IPS DF 4.7 (cell line): ENCODE data around the gene TUBB3.
"Not testable (repeated sequence)": the region's sequence is repeated elsewhere in the genome, so short reads cannot be mapped to it uniquely, and the experiment has no call there.

Source experiments
- DNase-seq: peaks from one replicate; pipeline ENCODE4 v3.0.0-alpha.2; 2013; ENCODE audit warnings: low spot score; ENCODE audit errors: extremely low read depth

TUBB3 gene

GRCh38 chr16:89900885-89901284 is 22.3 kb upstream of the TUBB3 start:
- no peak for DNase-seq

- no peak for DNase-seq
Measured at GRCh38 chr16:89902980-89903379, 20.2 kb upstream of the TUBB3 start.

- no peak for DNase-seq
Measured at GRCh38 chr16:89903908-89904515, 19.1 kb upstream of the TUBB3 start.

GRCh38 chr16:89904606-89905510 is 18.3 kb upstream of the TUBB3 start:
- no peak for DNase-seq

DNA sequence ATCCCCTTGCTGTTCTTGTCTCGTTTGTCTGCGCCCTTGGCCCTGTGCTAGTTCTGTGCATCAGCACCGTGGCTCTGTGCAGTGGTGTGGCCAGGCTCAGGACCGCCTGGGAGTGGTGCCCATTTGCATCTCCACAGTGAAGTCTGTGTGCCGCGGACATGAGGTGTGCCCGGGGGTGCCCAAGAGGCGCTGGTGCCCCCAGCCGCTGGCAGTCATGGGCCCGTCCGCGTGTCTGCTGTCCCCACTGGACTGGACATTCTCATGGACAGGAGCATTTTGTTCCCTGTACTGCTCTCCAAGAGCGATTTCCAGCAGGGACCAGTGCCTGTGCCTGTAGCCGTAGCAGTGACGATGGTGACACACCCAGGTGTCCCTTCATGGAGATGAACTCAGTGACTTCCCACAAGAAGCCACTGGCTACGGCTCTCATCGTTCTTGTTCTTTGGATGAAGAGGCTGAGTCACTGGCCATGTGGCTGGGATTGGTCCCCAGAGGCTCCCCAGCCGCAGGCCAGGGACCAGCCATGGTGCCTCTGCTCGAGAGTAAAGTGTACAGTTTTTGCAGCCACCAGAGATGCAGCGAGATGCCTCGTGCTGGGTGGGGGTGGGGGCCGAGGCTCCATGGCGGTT is 17.5 kb upstream of the TUBB3 start:
- DNase-seq, result no peak

DNA sequence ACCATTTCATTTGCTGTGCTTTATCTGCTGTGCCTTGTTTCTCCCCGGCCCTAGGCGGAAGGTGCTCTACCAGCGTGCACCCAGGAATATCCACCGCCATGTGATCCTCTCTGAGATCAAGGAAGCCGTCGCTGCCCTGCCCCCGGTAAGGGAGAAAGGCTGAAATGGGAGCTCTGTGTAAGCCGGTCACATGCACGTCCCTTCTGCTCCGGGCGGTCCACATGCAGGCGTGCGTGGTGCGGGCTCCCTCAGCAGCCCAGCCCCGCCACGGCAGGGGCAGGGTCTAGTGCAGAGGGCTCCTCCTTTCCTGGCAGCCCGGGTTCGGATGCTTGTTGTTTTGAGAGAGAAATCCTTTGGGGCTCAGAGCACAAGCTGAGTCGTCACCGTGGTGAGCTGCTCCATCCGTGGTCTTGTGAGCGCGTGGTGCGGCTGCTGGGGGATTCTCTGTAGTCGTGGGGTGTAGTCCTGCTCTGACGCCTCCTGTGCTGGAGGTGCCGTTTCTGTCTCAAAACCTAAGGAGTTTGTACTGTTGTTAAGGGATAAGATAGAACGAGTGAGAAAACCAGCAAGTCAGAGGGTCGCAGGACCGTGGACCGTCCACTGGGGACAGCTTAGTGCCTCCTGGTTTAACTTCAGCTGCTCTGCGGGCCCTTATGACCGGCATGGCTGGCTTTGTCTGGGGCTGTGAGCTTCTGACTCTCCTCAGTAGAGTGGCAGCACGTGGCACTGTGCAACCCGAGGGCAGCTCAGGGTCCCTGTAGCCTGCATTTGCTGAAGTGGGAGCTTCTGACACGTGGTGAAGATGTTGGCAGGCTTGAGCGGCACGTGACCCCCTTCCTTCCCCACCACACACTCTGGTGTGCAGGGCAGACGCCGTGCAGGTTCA is 16.8 kb upstream of the TUBB3 start:
- no peak for DNase-seq

DNA sequence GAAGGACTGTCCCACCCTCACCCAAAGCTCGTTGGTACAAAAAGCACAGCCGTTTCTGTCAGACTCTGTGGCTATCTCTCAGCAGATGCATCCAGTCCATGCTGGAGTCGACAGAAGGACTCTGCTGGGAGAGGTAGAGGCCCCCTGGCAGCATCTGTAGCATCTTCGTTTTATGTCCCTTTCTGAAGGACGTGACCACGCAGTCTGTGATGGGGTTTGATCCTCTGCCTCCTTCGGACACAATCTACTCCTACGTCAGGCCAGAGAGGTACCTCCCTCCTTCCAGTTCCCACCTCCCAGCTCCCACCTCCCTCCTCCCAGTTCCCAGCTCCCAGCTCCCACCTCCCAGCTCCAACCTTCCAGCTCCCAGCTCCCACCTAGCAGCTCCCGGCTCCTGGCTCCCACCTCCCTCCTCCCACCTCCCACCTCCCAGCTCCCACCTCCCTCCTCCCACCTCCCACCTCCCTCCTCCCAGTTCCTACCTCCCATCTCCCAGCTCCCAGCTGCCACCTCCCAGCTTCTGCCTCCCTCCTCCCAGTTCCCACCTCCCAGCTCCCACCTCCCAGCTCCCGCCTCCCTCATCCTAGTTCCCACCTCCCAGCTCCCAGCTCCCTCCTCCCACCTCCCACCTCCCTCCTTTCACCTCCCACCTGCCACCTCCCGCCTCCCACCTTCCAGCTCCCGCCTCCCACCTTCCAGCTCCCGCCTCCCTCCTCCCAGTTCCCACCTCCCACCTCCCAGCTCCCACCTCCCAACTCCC is 15.9 kb upstream of the TUBB3 start:
- DNase-seq, result no peak

- DNase-seq, result no peak
Measured at GRCh38 chr16:89908236-89908635, 14.9 kb upstream of the TUBB3 start.

DNA sequence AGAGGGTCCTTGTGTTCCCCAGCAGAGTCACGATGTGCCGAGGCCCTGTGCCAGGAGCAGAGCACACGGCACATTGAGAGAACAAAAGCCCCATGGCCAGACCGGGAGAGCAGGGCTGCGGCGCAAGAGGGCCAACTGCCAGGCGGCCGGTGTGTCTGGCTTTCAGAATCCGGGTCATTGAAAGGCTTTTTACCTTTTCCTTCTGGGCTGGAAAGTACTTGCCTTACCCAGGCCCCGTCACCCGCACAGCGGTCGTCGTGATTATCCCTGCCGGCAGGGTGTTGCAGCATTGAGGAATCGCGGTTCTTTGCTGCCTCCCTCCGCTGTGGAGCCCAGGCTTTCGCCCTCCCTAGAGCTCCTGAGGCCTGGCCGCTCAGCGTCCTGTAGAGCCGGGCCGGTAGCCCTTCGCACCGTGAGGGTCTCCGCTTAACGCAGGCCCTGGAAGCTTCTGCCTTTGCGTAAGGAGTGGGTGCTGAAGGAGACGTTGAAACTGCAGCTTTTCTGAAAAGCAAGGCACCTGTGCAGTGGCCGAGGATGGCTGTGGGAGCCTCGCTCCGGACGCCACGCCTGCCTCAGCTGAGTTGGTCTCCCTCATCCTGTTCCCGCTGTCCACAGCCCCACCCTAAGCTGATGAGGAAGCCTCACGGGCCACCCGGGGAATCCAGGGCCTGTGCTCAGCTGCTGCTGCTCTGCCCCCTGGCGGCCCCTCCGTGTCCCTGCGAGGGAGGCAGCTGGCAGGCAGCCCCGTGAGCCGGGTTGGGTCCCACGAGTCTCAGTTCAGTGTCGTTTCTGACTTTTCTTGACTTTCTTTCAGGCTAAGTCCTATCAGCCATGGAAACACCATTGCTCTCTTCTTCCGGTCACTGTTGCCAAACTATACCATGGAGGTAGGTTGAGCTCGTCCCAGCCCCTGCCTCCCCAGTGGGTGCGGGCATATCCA is 13.1 kb upstream of the TUBB3 start:
- no peak for DNase-seq

GRCh38 chr16:89910717-89911354 is 12.3 kb upstream of the TUBB3 start:
- DNase-seq, result no peak

DNA sequence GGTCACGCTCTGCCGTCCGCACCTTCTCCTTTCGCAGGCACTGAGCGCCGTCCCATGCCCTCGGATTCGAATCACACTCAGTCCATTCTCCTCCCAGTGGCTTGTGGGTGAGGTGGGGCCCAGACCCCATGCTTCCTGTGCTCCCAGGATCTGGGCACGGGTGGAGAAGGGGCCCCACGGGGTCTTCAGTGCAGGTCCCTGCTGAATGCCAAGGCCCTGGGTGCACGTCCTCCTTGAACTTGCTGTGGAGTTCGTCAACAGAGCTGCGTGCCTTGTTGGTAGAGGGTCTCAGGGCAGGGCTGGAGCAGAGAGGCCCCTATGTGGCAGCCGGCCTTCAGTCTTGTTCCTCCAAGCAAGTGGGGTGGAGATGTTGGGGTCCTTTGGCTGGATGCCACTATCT is 11.8 kb upstream of the TUBB3 start:
- DNase-seq, result no peak

DNA sequence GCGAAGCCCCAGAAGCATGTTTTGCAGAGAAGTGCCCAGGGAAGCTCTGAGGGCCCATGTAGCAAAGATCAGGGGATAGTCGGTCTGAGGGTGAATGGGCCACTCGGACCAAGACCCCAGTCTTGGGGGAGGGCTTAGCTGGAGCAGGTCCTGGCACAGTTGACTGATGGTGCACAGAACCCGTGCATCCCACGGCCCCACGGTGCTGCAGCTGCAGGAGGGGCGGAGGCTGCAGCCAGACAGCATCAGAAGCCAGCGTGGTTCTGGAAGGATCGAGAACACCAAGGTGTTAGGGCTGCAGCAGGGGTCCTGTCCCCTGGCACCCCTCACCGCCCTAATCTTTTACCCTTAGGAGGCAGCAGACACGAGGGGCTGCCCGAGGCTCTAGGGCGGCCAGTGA is 11.0 kb upstream of the TUBB3 start:
- DNase-seq, result no peak

GRCh38 chr16:89912627-89913026 is 10.5 kb upstream of the TUBB3 start:
- no peak for DNase-seq

- no peak for DNase-seq
Measured at GRCh38 chr16:89913408-89914387, 9.4 kb upstream of the TUBB3 start.

- not testable (repeated sequence) for DNase-seq
Measured at GRCh38 chr16:89914642-89915285, 8.4 kb upstream of the TUBB3 start.

DNA sequence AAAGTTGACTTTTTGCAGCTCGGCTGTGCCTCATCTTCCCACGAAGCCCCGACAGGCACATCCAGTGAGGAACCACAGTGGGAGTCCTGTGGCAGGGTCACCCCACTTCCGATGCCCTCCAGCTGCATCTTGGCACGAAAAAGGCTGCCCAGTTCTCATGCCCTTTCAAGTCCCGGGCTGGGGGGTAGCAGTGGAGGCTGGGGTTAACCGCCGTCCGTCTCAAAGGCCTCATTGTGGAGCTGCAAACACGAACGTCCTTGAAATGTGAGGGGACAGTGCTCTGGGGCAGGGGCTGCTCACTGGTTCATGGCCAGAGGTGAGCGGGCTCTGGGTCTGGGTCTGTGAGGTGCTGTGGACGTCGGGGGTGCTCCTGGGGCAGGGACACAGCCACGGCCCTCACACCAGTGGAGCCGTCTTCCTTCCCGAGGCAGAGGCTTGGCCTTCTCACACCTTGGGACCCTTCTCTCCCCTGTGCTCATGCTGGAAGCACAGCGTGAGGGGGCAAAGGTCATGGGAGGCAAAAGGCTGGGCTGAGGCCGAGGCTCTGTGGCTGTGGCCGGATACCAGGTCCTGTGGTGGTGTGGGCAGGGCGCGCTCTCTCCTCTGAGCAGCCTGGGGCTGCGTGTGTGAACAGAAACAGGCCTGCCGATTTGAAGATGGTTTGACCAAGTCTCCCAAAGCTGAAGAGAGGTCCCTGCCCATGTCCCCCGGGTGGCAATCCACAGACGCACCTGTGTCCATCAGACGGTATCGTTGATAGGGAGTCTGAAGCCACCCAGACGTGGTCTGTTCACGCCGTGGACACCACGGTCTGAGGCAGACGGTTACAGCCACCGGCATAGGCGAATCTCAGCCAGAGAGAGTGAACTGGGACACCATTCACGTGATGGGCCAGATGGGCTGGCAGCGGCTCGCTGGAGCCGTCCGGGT is 7.6 kb upstream of the TUBB3 start:
- DNase-seq, result no peak
